ENCODE results near the gene MYL12B. TPM values are rescaled to one million over a fixed set of nuclear protein-coding genes. Genes with fewer than 3 reads are reported as not detected.

The MYL12B gene
- 201 and 208 TPM in 2 replicates for total RNA-seq

GRCh38 chr18:3261373-3262233, at the start of gene MYL12B:
Gene MYL12B, plus strand, starts transcription at chr18:3262133. Its CDS starts 10,766 bp downstream, at chr18:3272899.

GRCh38 chr18:3219631-3220335, 42.1 kb upstream of the MYL12B start, which contains the start of gene MYOM1:
Gene MYOM1, minus strand, starts transcription at chr18:3219968. Its CDS starts 4,745 bp downstream, at chr18:3215223.

GRCh38 chr18:3247240-3248061, 14.5 kb upstream of the MYL12B start, which contains the start of gene MYL12A:
Gene MYL12A, plus strand, starts transcription at chr18:3247801. Its CDS starts 5,447 bp downstream, at chr18:3253248.

Other genes starting within 250 kb of the MYL12B start
- 25.6 and 26.3 TPM in 2 replicates for gene LPIN2, start 249.0 kb upstream of the MYL12B start, total RNA-seq
- gene MYOM1, start 42.2 kb upstream of the MYL12B start, total RNA-seq = 0.56 and 0.73 TPM in 2 replicates
- gene MYL12A, start 14.3 kb upstream of the MYL12B start, total RNA-seq = 370 and 414 TPM in 2 replicates
- 46.1 and 64.8 TPM in 2 replicates for gene TGIF1, start 188.0 kb downstream of the MYL12B start, total RNA-seq